Fibroblast of skin of back (primary cell): ENCODE results near the gene FRYL.
"Not testable (repeated sequence)": the region's sequence is repeated elsewhere in the genome, so short reads cannot be mapped to it uniquely, and the experiment has no call there.

Source experiments
- DNase-seq: peaks from one replicate; pipeline ENCODE4 v3.0.0-alpha.2; 2013

Gene FRYL

GRCh38 chr4:48483006-48483776 lies 296.9 kb downstream of the FRYL start, which contains the start of gene SLC10A4:
SLC10A4 (plus strand) TSS chr4:48483343; CDS start chr4:48483562, 219 bp downstream.
- no peak for DNase-seq

- no peak for DNase-seq
Observed at GRCh38 chr4:48481581-48481980, 298.5 kb downstream of the FRYL start.

GRCh38 chr4:48478273-48478672 lies 301.8 kb downstream of the FRYL start:
- DNase-seq: no peak

DNA sequence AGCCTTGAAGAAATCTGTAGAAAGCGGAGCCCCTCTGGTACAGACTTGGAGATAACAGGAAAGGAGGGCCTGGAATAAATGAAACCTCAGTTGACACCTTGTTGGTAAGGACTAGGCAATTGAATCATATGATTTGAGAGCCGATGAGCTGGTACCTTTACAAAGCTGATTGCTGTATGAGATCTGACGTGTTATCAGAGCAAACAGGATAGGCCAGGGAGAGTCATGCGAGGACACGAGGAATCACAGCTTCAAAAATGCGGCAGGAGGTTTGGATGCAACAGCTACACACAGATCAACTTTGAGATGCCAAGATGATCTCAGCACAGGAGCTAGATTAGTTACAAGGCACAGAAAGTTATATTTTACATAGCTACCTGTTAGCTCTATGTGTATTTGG lies 304.3 kb downstream of the FRYL start:
- DNase-seq: no peak

DNA sequence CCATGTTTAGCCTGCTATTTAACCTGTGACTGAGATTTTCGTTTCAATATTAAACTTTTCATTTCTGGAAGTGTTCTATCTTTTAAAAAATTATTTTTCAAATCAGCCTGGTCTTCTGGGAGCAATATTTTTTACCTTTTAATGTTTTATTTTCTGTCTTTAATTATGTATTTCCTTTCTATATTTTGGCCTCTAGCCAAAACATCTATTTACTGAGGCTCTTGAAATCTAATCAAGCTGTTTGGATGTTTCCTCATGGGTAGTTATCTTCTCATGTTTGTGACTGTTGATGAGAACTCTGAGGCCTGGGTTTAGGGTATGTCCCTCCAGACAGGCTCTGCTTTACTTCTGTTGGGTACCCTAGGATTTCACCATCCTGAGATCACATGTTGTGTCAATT lies 307.3 kb downstream of the FRYL start:
- DNase-seq: no peak

- peak; percentile 12 for DNase-seq
Observed at GRCh38 chr4:48470570-48470969, 309.5 kb downstream of the FRYL start.

- DNase-seq: no peak
Observed at GRCh38 chr4:48470137-48470536, 309.9 kb downstream of the FRYL start.

GRCh38 chr4:48467891-48468290 lies 312.2 kb downstream of the FRYL start:
- DNase-seq: no peak

DNA sequence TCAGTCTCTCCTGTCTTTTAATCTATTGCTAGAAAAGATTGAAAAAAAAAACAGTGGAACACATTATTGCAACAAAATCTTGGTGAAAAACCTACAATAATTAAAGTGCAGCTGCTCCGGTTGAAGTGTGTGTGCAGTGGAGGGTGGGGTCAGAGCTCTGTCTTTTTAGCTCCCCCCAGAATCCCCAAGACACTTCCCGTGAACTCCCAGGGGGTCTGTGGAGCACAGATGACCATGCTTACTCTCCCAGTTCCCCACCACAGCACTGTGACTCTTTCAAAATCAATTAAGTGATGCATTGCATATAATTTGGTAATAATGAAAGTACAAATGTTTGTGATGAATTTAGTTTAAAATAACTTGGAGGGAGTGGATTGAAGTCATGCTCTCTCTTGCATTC lies 312.6 kb downstream of the FRYL start:
- DNase-seq: no peak

DNA sequence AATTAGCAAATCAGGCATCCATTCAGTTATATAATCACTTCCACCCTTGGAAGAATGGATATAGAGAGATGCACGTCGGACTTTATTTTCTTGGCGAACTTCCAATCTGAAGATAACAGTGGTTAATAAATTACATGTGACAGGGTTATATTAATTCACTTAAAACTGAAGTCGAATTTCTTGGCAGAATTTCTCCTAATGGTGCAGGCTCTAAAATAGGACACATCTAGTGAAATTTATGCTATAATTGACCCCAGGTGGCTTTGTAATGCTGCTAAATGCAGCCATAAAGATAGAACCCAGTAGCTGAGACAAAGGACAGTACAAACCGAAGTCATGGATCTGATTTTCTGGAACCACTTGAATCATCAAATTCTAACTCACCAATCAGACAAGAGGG lies 317.7 kb downstream of the FRYL start:
- DNase-seq: no peak

GRCh38 chr4:48461000-48461399 lies 319.1 kb downstream of the FRYL start:
- DNase-seq: no peak

GRCh38 chr4:48454591-48454990 lies 325.5 kb downstream of the FRYL start:
- DNase-seq: no peak

DNA sequence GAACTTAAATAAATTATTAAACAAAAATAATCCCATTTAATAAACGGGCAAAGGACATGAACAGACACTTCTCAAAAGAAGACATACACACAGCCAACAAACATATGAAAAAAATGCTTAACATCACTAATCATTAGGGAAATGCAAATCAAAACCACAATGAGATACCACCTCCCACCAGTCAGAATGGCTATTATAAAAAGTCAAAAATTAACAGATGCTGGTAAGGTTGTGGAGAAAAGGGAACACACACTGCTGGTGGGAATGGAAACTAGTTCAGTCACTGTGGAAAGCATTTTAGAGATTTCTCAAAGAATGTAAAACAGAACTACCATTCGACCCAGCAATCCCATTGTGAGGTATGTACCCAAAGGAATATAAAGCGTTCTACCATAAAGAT lies 328.4 kb downstream of the FRYL start:
- DNase-seq: not testable (repeated sequence)

DNA sequence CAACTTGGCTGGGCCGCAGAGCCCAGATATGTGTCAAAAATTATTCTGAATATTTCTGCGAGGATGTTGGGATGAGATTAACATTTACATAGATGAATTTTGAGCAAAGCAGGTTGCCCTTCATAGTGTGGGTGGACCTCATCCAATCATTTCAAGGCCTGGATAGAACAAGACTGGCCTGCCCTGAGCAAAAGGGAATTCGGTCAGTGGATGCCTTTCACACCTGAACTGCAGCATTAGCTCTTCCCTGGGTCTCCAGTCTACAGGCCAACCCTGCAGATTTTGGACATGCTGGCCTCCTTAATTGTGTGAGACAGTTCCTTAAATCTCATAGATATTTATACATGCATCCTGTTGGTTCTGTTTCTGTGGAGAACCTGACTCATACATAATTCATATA lies 329.3 kb downstream of the FRYL start:
- DNase-seq: no peak

GRCh38 chr4:48449151-48449550 lies 330.9 kb downstream of the FRYL start:
- no peak for DNase-seq
